GM18909 (cell line): ENCODE measurements around the gene NDUFB7.
"Not testable (repeated sequence)": the region's sequence is repeated elsewhere in the genome, so short reads cannot be mapped to it uniquely, and the experiment has no call there.

Source experiments
- ATAC-seq: cut with Tn5 transposase; IDR thresholded peaks from one replicate; pipeline ENCODE4 v1.9.1; 2021; ENCODE audit warnings: mild to moderate bottlenecking; ENCODE audit not compliant: unreplicated experiment, poor library complexity

The NDUFB7 gene

DNA sequence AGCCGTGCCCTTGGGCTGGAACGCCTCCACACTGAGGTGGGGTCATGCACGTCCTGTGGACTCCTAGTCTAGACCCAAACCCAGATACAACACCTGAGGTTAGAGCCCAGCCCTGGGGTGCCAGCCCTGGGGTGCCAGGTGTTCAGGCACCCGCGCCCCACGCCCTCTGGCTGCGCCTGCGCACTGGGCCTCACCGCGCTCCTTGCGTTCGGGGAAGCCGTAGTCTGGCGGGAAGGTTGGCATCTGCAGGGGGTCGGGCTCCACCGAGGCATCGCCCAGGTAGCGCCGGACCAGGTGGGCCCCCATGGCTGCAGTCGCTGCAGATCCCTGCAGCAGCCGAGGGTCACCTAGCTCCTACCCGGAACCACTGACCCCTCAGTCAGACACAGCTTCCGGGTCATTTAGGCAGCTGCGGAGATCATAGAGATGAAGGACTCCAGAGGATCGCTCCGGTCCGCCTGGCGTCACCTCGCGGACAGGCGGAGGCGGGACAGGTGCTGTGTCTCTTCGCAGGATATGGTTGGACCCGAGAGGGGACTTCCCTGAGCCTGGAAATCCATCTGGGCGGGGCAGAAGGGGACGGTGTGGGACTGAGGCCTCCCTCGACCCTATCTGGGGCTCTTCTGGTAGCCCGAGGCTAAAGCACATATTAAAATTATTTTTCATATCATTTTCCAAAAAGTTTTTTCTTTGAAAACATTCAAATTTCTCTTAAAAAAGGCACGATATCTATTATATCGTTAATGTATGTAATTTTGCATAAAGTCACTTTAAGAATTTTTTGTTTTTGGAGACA is at the start of gene NDUFB7:
Gene NDUFB7 (minus strand): TSS at position 372 of the 796 bp plus-strand sequence. CDS start 66 bp downstream, at position 306.
- ATAC-seq, result peak; percentile 86

GRCh38 chr19:14619404-14619803 is 47.5 kb upstream of the NDUFB7 start:
- ATAC-seq, result no peak

DNA sequence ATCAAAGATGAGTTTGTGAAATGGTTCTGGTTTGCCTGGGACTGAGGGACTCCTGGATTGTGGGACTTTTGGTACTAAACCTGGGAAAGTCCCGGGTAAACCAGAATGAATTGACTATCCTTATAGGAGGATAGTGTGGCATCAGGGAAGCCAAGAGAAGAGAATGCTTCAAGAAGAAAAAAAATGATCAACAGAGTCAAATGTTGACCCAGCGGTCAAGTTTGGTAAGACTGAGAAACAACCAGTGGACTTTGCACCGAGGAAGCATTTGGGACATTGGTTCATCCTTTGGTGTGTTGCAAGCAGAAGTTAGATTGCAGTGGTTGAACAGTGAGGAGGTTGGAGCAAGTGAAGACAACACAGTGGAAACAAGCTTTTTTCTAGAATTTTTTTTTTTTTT is 44.5 kb upstream of the NDUFB7 start:
- no peak for ATAC-seq

DNA sequence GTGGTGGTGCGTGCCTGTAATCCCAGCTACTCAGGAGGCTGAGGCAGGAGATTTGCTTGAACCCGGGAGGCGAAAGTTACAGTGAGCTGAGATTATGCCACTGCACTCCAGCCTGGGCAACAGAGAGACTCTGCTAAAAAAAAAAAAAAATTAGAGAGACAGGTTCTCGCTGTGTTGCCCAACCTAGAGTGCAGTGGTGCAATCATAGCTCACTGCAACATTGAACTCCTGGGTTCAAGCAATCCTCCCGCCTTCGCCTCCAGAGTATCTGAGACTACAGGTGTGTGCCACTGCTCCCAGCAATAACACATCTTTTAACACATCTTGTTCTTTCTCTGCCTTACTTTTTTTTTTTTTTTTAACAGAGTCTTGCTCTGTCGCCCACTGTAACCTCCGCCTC is 43.8 kb upstream of the NDUFB7 start:
- no peak for ATAC-seq

DNA sequence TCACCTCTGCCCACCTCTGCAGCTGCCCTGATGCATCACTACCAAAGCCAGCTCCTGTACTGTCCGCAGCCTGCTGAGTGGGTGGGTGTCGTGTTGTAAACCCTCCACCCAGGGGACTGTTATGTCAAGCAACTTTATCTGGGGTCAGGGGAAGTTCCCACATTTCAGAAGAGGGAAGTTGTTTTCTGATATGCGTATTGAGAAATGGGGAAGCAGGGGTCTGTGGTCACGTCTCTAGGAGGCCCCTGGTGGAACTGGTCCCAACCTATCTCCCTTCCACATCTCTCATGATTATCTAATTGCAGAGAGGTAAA is 42.2 kb upstream of the NDUFB7 start:
- no peak for ATAC-seq

DNA sequence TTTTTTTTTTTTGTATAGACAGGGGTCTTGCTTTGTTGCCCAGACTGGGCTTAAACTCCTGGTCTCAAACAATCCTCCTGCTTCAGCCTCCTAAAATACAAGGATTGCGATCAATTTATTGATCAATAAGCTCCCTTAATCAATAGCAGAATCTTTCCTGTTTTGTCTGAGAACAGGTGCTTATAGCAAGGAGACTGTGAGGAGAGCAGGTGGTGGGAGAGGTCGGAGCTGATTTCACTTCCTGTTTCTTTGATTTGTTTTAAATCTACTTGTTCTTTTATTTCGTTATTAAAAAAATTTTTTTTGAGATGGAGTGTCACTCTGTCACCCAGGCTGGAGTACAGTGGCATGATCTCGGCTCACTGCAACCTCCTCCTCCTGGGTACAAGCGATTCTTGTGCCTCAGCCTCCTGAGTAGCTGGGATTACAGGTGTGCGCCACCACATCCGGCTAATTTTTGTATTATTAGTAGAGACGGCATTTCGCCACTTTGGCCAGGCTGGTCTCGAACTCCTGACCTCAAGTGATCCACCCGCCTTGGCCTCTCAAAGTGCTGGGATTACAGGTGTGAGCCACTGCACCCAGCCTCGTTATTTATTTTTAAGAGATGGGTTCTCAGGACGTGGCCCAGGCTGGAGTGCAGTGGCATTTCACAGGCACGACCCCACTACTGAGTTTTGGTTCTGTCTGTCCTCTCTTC is 41.7 kb upstream of the NDUFB7 start:
- ATAC-seq, result not testable (repeated sequence)

DNA sequence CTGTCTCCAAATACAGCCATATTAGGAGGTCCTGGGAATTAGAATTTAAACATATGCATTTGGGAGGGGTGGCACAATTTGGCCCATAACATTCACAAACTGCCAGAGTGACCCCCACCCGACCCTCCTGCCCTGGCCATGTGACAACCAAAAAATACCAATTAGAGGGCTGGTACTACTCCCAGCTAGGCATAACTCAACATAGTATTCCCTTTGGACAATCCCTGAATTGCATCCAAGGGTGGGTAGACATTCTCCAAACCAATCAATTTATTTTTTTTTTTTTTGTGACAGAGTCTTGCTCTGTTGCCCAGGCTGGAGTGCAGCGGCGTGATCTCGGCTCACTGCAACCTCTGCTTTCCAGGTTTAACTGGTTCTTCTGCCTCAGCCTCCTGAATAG is 40.8 kb upstream of the NDUFB7 start:
- no peak for ATAC-seq

DNA sequence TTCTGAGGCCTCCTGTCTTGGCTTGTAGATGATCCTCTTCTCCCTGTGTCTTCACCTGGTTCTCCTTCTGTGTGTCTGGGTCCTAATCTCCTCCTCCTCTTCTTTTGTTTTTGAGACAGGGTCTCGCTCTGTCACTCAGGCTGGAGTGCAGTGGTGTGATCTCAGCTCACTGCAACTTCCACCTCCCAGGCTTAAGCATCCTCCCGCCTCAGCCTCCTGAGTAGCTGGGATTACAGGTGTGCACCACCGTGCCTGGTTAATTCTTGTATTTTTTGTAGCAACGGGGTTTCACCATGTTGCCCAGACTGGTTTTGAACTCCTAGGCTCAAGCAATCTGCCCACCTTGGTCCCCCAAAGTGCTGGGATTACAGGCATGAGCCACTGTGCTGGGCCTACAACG is 40.4 kb upstream of the NDUFB7 start:
- not testable (repeated sequence) for ATAC-seq

- ATAC-seq, result no peak
These were observed 39.2 kb upstream of the NDUFB7 start for GRCh38 chr19:14611051-14611450.

DNA sequence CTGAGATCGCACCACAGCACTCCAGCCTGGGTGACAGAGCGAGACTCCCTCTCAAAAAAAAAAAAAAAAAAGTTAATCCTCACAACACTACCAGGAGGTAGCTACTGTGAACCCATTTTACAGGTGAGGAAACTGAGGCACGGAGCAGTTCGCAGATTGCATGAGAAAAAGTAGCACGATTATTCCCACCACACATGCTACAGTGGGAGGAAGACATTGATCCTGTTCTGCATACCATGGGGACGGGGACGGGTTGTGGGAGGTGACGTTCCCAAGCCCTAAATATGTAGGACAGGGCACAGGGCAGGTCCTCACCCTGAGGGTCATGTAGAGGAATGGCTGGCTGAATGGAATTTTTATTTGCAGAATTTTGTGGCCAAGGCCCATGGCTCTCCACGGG is 34.8 kb upstream of the NDUFB7 start:
- ATAC-seq, result no peak

- ATAC-seq, result peak; percentile 75
These were observed 32.1 kb upstream of the NDUFB7 start for GRCh38 chr19:14603990-14604387.

DNA sequence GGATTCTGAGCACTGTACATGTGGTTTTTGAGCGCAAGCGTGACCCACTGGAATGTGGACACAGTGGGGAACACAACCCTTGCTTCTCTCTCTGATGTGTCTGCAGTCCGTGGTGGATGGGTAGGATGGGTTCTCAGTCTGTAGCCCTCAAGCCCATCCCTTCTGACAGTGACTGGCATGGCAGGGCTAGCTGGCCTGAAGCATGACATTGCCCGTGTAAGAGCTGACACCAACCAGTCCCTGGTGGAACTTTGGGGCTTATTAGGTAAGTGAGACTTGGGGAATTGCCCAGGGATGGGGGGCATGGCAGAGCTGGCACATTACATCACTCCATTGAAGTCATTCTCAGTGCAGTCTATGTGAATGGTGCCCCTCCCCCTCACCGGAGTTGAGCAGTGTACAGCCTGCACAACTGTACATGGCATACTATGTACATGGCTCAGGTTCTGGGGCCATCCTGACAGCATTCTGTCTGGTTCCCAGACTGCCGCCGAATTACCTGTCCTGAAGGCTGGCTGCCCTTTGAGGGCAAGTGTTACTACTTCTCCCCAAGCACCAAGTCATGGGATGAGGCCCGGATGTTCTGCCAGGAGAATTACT is 27.8 kb upstream of the NDUFB7 start:
- no peak for ATAC-seq

DNA sequence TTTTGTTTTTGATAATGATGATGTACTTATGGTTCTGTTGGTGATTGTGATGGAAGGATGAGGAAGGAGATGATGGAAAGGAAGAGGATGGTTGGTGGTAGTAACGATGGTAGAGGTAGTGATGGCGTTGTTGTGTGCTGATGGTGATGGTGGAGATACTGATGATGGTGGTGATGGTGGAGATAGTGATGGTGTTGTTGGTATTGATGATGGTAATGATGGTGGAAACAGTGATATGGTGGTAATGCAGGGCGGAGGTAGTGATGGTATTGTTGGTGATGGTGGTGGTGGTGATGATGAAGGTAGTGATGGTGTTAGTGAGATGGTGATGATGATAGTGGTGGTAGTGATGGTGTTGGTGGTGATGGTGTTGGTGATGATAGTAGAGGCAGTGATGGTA is 23.7 kb upstream of the NDUFB7 start:
- no peak for ATAC-seq

DNA sequence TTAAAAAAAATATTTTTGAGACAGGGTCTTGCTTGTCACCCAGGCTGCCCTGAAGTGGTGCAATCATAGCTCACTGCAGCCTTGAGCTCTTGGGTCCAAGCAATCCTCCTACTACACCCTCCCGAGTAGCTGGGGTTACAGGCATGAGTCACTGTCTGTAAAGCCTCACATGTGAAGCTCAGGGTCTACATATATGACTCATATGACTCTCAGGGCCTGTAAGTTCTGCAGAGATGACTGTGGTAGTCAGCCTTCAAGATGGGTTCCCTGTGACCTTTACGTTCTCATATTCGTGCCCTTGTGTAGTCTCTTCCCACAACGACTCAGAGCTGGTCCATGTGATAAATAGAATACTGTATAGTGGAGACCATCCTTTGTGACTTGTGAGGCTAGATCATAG is 17.6 kb upstream of the NDUFB7 start:
- ATAC-seq, result not testable (repeated sequence)

GRCh38 chr19:14585187-14585586 is 13.3 kb upstream of the NDUFB7 start:
- peak; percentile 75 for ATAC-seq

DNA sequence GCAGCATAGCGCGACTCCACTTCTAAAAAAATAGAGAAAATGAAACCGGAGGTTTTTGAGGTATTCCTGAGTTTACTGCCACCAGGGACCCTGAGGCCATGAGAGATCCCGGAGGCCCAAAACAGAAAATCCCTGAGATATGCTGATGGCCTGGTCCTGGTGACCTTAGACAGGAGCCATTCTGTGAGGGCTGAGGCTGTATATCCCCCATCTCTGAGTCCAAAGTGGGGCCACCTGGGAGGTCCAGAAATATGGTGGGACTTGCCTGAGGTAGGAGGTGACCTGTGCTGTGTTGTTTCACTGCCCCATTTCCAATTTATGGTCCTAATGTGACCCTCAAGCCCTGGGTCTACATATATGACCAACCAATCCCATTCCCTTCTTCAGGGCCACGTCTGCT is 12.5 kb upstream of the NDUFB7 start:
- not testable (repeated sequence) for ATAC-seq

- ATAC-seq, result peak; percentile 36
These were observed 11.1 kb upstream of the NDUFB7 start, which contains the start of gene CLEC17A for GRCh38 chr19:14582894-14583340. CLEC17A (plus strand) TSS chr19:14583084; CDS start chr19:14583161, 77 bp downstream.

DNA sequence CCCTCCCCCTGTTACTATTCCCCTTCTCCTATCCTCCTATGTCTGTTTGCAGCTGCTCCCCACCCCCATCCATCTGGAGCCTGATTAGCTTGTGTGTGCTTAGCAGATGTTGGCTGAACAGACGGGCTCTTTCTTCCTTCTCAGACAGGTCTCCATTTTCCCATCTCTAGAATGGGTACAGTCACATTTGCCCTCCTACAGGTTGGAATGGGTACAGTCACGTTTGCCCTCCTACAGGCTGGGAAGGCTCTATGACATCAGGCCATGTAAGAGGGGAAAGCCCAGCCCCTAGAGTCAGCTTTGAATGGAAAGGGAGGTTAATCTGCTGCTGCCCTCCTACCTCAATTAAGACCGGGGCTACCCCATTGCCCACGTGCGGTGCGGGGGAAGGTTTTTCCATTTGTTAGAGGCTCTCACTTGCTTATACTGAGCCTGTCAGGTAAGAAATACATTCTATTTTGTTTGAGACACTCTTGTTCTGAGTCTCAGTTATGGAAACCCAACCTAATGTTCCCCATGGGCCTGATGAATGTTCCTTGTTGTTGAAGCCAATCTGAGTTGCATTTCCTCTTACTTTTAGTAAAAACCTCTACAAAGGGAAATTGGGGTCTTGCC is 8.9 kb upstream of the NDUFB7 start:
- no peak for ATAC-seq

- ATAC-seq, result no peak
These were observed 6.1 kb upstream of the NDUFB7 start for GRCh38 chr19:14577885-14578427.

DNA sequence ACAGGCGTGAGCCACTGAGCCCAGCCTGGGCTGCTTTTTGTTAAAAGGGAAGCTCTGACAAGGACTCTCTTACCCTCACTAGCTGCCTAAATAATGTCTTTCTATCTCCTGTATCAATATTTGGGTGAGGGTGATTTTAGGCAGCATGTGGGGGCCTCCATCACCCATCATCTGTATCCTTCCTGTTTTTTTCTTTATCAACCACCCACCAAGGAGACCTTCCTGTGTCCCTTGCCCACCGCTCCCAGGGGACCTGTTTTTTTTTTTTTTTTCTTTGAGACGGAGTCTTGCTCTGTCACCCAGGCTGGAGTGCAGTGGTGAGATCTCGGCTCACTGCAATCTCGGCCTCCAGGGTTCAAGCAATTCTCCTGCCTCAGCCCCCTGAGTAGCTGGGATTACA is 5.4 kb upstream of the NDUFB7 start:
- ATAC-seq, result no peak

- ATAC-seq, result no peak
These were observed 4.5 kb upstream of the NDUFB7 start for GRCh38 chr19:14576363-14576762.
